Posterior vena cava (tissue), 2 donors: Measurements from ENCODE around the gene HERC3. TPM values are rescaled to one million over a fixed set of nuclear protein-coding genes. Genes with fewer than 3 reads are reported as not detected.

Source experiments
- DNase-seq: peaks from one replicate; pipeline ENCODE4 v3.0.0-alpha.2; 2020; ENCODE audit warnings: low spot score
- intact Hi-C, 2 donors: fragments of 100-400 bp; cut with DNase I; formaldehyde crosslinking; loops; one replicate each; pipeline versions ENCODE4 v1.14.1 to v1.14.2; 2022 to 2023
- total RNA-seq, 2 donors: library from RNA; stranded (reverse); fragmentation: NEBNext Ultra II Directional; extraction: Animal tissue kit (Norgen Biotek cat#: 25700); gene quantifications; one replicate each; pipeline ENCODE4 v1.2.1, GENCODE V29; 2021
- donor health status: DM: yes; HTN: yes; CAD: no.
- donor health status: DM: yes; HTN: yes; CAD: no.

HERC3 gene
- total RNA-seq, 2 donors from 2014 or later, result 27.1 to 53.6 TPM

DNA sequence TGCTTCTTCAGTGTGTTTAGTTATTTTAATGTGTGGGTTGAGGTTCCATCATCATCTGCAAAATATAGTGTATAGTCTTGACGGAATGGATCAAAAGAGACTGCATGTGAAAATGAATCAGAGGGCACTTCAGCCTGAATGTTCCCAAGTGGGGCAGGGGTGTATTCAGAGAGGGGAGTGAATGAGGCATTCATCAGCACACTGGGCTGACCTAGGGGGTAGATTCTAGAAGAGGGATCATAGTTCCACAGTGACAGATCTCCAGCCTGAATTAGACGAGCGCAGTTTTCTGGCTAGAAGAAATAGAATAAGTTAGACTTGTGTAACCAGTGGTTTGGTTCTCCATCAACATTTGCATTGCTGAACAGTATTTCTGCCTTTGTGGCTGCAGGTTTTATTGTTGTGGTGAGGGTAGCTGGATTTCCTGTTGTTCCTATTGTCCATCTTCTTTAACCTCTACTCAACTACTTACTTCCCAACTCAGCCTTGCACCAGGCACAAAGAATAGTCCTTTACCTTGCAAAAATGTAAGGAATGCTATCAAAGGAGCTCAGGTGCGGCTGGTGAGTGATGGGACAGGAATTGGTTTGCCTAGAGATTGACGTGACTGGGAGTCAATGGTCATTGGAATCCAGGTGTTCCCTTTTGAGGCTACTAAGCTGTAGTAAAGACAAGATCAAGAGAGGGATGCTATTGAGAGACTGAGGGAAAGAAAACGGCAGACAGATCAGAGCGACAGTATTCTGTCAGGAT is 54.4 kb downstream of the HERC3 start:
- intact Hi-C loops, result loop anchor here in 1 of 2 donors (10.0 kb wide), 1 partner anchor 322 kb away; no protein-coding TSS in a partner anchor
- no peak for DNase-seq

DNA sequence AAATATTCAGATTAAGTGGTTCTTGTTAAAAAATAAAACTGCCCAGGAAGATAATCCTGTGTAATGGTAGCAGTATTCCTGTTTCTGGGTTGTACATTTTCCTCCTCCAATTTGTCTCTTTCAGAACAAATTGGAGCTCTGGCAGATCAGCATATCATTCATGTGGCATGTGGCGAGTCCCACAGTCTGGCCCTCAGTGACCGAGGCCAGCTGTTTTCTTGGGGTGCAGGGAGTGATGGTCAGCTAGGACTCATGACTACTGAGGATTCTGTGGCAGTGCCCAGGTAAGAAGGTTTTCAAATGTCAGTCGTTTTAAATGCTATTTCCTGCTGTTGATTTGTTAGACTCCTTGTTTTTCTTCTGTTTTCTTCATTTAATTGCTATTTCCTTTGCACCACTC is 57.4 kb downstream of the HERC3 start:
- intact Hi-C loops, result loop anchor here (10.0 kb wide), 2 partner anchors 55 to 325 kb away; partner anchors contain the start of gene HERC3 (in 1 of the 2)
- no peak for DNase-seq

DNA sequence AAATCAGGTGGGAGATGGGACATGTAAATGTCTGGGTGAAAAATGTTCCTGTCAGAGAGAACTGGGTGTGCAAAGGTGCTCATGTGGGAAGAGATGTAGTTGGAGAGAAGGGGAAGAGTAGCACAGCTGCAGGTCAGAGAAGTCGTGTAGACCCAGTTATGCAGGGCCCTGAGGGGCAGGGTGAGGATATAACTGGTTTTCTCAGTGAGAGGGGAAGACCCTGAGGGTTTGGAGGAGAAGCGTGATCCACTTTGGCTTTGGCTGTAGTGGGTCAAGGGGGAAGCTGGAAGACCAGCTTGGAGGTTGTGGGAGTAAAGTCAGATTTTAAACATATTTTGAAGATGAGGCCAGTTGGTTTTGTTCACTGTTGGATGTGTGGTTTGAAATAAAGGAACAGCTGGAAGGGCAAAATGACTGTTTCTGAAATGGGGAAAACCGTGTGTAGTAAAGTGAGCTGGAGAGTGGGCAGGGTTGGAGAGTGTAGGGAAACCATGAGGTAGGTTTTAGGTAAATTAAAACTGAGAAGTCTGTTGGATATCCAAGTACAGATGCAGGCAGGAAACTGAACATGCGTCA is 61.2 kb downstream of the HERC3 start:
- DNase-seq, result no peak
- intact Hi-C loops, result loop anchor here in 1 of 2 donors (10.0 kb wide), 1 partner anchor 59 kb away; the partner anchor contains the start of gene HERC3

DNA sequence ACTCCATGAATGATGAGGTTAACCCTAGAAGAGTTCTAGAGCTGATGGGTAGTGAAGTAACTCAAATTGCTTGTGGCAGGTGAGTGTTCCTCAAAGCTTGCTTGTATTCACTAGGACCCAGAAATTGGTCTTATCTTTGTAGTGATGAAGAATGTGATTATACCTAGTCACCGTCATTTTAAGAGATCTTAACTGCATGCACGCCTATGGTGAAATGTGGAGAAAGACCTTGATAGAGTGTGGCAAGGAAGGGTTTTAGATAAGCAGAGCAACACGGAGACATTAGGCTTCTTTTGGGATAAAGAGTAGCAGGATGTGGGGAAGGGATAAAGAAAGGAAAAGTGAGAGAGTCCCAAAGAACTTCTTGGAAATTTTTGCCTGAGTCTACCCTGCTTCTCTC is 62.9 kb downstream of the HERC3 start:
- DNase-seq, result no peak
- intact Hi-C loops, result loop anchor here in 1 of 2 donors (5.0 to 10.0 kb wide), 2 partner anchors 60 to 128 kb away; partner anchors contain the start of gene HERC3

DNA sequence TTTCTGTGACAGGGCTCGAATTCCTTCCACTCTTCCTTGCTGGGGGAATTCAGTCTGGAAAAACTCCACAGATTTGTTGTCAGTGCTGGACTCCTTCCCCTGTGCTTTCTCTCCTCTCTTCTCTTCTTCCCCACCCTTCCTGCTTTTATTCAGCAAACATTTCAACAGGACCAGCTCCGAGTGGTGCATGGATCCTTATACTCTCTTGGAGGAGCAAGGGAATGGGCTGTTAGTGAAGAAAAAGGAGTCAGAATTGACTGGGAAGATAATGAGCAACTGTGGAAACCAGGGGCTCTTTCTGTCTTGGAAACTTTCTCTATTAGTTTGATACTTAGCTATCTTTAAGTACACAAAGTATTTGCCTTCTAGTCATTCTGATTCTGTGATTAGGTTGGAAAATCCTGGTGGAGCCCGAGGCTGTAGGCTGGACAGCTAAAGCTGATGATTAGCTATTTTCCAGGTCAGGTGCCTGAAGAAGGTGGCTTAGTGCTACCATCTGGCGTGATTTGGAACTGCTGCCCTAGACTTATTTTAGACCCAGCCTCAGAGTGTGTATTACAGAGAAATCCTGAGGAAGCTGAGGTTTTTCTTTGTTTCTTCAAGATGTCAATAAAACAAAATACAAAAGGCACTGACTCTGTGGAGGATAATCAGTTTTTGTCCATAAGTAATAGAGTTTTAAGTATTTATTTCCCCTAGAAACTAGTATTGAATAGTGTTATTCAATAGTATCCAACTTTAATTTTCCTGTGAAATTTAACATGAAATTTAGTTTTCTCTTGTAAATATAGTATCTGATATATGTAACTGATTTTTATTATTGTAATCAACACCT is 67.0 kb downstream of the HERC3 start:
- intact Hi-C loops, result loop anchor here in 1 of 2 donors (5.0 to 10.0 kb wide), 2 partner anchors 64 to 132 kb away; partner anchors contain the start of gene HERC3
- DNase-seq, result no peak

DNA sequence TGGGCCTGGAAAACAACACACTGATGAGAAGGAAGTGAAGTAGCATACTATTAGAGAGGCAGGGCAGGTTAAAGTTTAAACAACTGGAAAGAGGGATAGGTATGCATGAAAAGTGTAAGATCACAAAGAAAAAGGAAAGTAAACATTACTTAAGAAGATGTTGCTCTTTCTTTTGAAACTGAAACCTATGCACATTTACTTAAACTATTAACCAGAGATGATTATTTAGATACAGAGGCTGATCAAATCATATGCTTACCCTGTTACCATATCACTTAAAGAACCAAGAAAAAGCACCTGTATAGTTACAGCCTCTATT is 67.6 kb downstream of the HERC3 start:
- intact Hi-C loops, result loop anchor here (5.0 to 10.0 kb wide), 3 partner anchors 65 to 135 kb away; partner anchors contain the start of genes HERC3 (in 1 of the 2) and PYURF (in 1 of the 2)
- DNase-seq, result no peak

DNA sequence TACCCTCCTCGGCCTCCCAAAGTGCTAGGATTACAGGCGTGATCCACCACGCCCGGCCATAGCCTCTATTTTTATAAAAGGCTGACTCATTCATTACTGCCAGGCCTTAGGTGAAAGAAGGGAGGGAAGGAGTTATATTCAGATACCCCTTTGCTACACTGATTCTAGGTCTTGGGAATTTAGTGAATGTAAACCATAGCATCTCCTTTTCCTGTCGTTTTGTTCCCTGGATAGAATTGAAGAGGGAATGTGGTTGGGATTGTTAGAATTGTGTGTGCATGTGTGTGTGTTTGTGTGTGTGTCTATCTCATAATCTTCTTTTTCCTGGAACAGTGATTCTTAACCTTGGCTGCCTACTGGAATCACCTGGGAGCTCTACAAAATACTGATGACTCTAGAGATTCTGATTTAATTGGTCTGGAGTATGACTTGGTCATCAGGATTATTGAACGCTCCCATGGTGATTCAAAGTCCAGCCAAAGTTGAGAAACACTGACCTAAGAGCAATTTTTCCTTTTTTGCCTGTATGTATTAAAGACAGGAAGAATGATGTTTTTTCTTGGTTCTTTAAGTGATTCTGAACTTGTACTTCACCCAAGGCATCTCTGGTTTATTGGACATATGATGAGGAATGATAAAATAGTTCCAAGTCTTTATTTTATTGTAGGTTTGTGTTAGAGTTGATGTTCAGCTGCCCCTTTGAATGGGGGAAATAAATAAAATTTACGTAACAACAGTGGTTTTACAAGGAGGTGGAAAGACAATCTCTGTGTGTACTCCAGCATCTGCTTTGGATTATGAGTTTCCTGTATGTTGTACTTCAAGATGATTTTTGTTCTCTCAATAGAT is 68.4 kb downstream of the HERC3 start:
- no peak for DNase-seq
- intact Hi-C loops, result loop anchor here in 1 of 2 donors (10.0 kb wide), 1 partner anchor 136 kb away; the partner anchor contains the start of gene PYURF

DNA sequence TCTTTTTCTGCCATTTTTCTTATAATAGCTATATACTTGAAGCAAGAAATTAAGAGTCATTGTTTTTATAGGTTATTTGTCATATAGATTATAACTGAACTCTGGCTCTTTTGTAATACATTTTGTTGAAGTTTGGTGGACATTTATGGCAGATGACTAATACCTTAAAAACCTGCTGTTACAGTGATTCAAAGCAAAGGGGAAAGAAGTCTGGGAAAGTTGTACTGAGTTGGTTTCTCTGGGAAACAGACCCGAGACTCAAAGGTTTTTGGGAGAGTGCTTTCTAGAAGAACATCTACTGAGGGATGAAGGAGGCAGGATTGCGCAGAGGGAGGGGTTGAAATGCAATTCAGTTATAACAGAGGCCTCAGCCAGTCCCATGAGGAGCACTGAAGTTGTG is 69.5 kb downstream of the HERC3 start:
- intact Hi-C loops, result loop anchor here in 1 of 2 donors (10.0 kb wide), 1 partner anchor 137 kb away; the partner anchor contains the start of gene PYURF
- DNase-seq, result no peak

DNA sequence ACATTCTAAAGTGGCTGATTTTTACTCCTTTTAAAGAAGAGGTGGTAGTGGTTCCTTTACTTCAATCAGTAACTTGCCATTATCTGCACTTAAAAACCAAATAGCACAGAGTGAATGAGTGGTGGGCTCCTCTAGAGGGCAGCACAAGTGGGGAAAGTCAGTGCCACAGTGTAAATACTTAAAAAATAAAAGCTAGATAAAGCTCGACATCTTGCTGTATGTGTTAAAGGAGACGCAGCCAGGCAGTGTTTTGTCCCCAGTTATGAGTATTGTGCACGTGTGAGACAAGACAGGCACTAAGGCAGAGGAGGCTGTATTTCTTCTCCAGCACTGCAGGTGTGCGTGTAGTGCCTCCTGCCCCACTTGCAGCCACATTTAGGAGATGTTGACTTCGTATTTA is 80.7 kb downstream of the HERC3 start:
- intact Hi-C loops, result no loop called here
- DNase-seq, result no peak

DNA sequence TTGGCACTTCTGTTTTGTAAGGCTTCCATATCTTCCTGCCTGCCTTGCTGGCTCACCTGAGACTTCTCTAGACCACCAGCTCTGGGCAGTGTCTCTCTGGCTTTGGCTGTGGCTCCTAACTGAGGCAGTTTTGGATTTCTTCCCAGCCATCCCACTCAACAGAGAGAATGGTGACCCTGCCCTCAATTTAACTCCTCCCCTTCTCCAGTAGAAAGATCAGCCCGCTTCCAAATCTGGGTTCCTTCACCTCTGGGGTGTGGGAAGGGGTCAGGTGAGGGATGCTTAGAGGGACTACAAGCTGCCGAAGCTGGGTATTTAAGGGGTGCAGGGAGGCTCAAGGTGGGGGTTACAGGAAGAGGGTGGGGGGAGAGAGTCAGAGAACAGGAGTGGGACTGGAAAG is 81.6 kb downstream of the HERC3 start:
- intact Hi-C loops, result no loop called here
- DNase-seq, result no peak

DNA sequence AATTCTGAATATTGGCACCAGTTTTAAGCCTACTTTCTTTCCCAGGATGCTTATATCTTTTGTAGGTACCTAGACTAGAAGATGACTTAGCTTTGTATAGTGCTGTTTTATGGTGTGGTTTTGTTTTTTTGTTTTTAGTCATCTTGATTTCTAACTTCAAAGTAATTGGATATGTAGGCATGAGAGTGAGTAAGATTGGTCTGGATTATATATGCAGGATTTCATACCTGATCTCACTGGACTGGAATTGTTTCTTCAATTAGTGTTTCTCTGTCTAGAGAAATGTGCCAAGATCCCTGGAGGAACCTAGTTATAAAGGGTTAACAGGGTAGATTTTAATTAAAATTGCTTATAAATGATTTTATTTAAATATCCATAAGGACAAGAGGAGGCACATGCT is 82.3 kb downstream of the HERC3 start:
- no peak for DNase-seq
- intact Hi-C loops, result no loop called here

DNA sequence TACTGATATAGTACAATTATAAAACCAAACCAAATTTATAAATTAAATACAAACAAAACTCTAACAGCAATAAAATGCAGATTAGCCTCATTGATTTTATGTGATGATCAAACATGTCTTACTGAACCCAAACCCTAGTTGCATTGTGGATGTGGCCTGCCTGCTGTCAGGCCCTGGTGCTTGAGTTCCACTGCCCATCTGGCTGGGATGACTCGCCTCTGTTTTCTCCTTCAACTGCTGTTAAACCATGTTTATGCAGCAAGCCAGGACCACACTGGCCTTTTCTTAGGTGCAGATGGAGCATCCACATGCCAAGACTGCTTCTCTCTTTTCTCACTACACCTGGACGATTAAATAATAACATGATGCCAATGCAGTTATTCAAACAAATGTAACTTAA is 82.7 kb downstream of the HERC3 start:
- intact Hi-C loops, result no loop called here

DNA sequence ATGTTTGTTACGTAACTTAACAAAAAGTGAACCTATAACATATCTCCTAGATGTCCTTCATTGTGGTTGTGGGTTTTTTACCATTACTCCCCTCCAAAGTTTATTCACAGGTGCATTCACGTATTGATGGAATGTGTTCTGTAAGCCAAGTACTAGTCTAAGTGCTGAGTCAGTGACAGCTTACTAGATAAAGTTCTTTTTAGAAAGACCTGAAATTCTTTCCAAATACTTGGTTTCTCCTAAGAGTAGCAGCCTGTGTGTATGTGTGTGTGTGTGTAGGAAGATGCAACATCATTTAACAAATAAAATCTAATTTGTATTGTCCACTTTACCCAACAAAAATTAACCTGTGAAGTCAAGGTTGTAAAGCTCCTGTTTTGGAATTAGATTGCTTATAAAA is 83.3 kb downstream of the HERC3 start:
- no peak for DNase-seq
- intact Hi-C loops, result no loop called here

More for the DNA sequence above, 82.7 kb downstream of the HERC3 start:
- DNase-seq, result no peak

DNA sequence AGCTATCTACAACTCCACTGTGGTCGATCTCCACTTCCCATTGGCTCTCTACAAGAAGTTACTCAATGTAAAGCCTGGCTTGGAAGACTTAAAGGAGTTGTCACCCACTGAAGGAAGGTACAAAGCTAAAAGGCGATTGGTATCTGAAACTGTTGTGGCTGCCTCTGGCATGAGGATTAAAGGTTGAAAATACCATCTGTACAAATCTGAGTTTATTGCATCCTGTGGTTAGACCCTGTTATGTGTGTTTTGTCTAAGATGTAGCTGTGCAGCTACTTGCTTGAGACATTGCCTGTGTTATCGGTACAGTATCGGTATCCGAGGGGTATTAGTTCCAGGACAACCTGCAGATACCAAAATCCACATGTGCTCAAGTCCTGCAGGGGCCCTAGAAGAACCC is 88.9 kb downstream of the HERC3 start:
- no peak for DNase-seq
- intact Hi-C loops, result no loop called here

DNA sequence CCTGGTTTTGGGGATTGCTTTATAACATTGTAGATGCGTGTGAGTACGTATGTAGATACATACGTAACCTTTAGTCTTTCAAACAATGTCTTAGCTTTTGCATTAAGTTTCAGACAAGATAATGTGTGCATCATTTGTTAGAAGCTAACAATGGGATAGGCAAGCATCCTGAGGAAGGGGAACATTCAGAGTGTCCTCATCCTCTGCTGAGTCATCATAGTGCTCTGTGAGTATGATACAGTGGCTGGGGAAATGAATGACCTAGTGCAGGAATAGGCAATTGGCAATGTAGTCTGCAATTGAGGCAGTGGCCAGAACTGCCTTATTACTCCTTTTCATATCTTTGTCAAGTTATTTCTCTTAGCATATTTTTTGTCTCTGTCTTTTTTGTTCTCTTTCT is 98.1 kb downstream of the HERC3 start:
- DNase-seq, result no peak
- intact Hi-C loops, result no loop called here

DNA sequence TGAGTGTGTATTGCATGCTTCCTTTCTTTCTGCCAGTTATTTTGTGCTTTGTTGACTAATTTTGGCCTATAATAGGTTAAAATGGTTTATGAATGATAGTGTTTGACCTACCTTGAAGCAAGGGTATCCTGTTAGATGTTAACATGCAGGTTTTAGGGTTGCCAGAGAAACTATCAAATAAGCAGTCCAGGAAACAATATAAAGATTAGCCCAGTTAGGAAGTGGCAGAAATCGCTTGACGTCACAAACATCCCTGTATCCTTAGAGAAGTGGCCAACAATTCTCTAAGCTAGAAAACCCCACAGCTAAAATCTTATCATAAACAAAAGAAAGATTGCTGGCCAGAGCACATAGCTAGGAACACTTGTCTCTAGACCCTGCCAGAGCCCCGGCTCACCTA is 101.5 kb downstream of the HERC3 start:
- no peak for DNase-seq
- intact Hi-C loops, result no loop called here

DNA sequence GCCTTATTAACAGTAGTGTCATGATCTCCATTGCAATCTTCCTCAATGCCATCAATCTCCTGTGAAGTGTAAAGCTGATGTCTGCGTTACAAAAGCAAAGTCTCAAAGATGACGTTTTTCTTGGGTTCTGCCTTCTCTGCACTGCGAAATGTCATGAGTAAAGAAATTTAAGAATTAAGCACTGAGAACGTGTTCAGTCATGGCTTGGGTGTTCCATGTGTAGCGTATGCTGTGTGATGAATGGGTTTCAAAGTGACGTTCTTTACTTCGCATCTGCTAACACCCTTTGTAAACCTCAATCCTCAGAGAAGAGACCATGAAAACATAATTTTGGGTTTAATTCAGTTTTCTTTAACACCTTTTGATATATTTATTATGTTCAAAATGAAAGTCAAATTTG is 104.3 kb downstream of the HERC3 start:
- DNase-seq, result no peak
- intact Hi-C loops, result no loop called here

DNA sequence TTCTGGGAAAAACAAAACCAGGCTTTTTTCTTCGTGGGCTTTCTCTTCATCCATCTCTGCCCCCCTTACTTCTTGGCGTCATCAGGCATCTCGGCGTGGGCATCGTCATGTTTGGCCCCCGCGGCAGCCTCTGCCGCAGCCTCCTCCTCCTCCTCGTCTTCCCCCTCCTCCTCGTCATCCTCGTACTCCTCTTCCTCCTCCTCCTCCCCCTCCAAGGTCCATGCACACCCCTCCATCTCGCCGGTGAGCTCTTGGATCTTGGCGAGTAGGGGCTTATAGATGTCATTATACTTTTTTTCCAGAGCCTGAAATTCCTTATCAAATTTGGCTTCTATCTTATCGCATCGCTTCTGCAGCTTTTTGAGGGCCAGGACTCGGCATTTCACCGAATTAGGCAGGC is 104.9 kb downstream of the HERC3 start:
- no peak for DNase-seq
- intact Hi-C loops, result no loop called here
